ENCODE results near the gene GPD2.

Gene GPD2

DNA sequence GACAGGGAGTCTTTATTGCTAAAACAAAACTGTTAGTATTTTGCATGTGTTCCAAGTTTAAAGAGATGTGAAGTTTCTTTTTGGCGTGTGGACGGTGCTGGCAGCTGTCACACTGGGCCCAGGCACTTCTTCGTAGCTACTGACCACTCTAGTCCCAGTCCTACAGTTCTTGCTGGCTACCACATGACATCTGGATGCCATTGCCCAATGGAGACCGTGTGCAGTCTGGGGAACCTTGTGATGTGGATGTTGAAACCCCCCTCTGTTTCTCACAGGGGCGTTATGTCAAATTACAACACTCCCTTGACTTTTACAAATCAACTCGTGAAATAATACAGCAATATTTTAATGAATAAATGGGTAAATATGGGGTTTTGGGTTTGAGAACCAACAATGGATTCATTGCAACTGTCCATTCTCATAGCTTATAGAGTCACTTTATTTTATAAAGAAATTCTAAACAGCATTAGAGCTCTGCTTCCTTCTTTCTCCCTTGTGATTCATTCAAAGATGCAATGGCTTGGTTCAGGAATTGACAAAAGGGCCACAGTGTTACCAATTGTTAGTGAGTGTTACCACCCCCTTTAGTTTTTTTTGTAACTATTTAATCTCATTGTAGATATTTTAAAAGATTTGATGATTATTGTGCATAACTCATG, 1.2 kb downstream of the GPD2 start:
- no peak for DNase-seq

DNA sequence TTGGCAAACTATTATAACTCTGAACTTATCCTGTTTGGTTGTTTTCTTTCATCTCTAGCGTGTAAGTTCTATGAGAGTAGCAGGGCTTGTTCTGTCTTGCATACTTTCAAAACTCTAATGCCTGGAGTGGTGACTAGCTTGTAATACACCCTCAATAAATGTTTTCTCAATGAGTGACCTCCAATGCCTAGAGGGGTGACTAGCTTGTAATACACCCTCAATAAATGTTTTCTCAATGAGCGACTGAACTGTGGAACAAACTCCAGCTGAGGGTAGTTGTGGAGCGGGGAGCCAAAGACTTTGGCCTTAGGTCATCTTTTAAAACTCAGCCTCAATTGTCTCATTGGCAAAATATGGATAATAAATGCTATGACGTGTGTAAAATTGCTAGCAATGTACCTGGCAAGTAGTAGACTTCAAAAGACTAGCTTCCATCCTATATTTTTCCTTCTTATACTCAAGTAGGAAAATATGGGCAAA, 1.8 kb downstream of the GPD2 start:
- DNase-seq = no peak

DNA sequence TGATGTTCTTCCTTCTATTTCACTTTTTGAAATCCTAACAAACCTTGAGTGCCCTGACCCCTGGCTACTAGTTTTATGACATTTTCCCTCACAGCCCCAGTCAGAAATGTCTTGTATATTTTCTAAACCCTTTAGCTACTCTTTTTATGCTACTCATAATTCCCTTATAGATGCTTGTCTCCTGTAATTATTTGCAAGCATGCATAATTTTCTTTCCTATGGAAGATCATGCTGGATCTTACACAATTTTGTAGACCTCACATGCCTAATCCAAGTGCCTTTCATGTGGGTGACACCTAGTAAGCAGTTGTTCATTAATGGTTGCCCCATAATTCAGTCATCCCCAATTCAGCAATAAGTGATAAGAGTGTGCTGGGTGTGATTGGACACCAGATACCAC, 6.9 kb downstream of the GPD2 start:
- no peak for DNase-seq

DNA sequence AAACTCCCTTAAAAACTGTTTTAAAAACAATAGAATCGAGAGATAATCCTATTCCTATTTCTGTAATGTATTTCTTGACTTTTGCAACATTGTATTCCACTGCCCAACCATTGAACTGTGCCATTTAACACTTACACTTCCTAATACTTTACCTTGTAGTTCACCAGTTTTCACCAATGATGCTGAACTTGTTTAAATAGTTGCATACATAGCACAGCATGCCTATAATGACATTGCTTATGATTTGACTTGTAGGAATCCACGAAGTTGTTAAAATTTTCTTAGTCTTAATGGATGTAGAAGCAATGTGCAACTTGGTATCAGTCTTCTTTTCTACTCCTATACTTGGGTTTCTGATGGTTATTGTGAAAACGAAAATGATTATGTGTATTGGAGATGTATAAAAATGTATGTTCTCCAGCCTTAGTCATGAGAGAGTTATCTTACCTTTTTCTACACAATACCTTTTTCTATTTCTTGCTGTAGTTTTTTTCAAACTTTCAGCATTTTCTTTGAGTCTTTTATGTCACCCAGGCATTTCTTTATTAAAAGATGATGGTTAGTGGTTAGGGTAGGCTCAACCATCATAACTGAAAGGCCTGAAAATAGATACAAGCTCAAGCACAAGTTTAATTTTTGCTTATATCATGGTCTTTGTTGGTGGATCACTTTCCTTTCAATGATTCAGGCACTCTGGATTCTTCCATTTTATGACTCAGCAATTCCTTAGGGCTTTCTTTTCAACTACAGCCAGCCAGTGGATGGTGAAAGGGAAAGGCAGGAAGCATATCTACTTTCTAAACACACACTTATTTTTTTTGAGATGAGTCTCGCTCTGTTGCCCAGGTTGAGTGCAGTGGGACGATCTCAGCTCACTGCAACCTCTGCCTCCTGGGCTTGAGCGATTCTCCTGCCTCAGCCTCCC, 9.4 kb downstream of the GPD2 start:
- no peak for DNase-seq

DNA sequence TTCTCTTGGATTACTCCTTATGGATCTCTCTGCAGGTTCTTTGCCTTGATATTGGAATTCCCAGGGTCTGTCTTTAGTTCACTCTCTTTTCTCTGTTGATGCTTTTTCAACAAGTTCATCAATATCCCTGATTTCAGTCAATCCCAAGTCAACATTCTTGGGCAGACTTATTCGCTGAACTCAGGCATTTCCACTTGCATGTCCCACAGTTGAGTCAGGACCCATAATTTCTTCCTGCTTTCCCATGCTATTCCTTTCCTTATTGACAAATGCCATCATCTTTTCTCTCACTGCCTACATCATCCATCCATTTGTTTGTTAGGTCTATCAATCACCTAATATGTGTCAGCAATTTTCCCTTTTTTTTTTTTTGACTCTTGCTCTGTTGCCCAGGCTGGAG, 11.6 kb downstream of the GPD2 start:
- no peak for DNase-seq

DNA sequence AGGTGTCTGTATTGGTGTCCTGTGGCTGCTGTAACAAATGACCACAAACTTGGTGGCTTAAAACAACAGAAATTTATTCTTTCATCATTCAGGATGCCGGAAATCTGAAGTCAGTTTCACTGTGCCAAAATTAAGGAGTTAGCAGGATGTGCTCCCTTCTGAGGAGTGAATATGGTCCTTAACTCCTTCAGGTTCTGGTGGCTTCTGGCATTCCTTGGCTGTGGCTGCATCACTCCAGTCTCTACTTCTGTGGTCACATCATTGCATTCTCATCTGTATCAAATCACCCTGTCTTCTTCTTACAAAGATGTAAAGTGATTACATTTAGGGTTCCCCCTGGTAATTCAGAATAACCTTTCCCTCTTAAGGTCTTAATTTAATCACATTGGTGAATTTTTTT, 12.6 kb downstream of the GPD2 start:
- DNase-seq = no peak

DNA sequence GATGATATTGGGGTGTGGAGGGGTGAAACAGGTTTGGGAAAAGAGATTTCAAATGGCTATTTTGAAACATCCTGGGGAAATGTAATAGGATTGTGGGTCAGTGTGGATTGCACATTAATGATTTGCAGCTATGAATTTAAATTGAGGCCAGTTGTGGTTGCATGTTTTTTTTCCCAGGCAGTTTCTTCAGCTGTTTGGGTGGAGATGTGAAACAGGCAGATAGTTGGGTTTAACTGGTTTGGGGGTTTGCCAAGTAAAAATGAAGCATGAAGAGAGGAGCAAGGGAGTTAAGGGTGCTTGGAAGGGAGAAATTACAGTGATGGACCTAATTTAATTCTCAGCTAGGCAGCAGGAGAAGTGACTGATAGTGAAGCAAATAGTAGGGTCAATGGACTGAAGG, 16.8 kb downstream of the GPD2 start:
- DNase-seq = no peak

DNA sequence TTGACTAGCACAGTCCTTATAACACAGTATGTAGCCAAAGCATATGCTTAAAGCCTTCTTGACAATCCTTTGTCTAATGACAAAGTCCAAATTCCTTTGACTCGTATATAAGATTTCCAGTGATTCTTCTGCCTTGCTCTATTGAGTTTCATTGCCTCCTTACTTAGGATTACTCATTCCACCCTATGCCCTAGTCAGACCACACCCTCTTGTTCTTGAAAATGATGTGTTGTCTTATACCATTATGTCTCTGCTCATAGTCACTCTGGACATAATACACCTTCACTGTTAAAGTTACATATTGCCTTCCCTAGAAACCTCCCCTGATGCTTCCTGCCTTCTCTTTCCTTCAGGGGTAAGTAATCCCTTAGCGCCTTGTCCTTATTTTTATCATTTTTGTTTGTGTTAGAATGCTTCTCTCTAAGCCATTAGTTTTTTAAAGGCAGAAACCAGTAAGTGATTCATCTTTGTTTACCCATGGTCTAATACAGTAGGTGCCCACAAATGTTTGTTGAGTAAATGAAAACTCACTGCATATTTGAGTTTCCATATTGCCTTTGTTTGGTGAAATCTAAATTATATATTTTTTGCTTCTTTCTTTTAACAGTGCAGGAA, 19.3 kb downstream of the GPD2 start:
- DNase-seq = no peak

DNA sequence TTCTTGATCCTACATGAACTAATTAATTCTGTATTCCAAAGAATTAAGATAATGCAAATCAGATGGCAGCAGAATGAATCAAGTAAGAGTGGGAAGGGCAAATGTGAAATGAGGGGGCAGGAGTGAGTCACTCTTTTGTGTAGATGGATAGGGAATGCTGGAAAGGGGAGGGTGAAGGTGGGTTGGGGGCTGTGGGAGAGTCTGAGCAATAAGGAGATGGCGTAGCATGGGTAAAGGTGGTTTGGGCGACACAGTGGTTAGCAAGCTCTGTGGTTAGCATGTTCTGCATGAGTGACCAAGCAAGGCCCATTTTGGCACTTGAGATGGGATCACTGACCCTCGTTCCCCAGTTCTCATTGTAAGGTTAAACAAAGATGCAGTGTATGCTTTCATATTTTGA, 20.4 kb downstream of the GPD2 start:
- DNase-seq = no peak

DNA sequence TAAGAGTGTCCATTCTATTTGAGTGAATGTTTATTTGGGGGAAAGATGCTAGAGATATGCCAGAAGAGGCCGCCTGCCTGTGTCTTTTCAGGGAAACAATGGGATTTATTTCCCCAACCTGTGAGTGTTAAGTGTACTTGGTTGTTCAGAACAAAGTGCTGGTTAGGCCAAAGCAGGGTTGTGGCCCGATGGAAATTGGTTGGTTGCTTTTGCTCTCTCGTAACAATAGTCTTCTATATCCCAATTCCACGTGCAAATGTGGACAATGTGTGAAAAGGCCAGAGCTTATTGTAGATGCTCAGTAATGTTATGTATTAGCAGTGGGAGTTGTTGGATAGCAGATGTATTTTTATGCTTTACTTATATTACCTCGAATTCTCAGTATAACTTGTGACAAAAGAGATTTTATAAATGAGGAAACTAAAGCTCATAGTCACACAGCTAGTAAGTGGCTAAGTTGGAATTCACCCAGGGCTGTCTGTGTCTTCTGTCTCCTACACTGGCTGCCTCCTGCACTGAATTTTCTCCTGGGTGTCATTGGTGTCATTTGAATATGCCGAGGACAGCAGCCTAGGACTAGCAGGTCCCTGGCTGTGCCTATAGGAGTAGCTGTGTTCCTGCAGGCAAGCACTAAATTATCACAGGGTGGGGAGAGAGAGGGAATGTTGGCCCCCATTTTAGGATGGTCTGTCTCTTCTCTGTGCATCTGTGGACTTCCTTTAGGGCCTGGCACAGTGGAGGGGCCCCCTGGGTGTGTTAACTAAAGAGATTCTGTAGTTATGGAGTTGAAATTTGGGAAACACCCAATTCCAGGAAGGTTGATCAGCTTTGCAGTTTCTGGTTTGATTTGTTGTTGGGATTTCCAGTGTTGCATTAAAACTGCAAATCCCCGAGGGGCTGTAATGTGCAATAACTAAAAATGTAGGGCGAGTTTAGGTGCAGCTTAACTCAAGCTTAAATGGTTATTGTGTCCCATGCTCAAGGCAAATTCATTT, 21.6 kb downstream of the GPD2 start:
- DNase-seq = no peak

DNA sequence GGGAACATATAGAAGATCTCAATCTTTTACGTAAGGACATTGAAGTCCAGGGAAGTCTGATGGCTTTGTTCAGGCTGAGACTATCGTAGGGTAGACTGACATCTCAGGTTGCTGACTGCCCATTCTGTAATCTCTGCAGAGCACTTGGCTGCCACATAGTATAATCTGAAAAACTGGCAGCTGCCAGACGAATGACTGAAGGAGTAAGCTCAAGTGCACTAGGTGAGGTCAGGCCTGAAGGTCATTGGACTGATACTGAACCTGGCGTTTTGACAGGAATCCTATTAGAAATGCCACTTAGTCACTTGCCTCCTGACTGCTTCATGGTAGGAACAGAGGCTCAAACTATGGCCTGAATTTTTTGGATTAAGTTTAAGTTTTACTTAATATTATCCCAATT, 23.5 kb downstream of the GPD2 start:
- DNase-seq = no peak

DNA sequence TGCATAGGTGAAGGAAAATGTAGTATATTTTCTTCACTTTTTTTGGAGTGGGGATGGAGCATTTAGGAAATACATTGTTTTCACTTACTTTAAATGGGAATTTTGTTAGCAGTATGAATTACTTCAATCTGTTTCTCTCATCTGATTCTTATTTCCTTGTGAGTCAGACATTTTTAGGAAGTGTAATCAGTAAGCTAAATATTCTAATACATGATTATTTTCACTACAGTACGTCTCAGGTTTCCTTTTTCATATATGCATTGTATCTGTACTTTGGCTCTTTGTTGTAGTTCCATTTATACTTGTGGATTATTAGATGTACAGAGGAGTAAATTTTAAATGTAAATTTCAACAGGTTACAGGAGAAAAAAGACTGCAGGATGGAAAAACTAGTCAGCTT, 27.9 kb downstream of the GPD2 start:
- no peak for DNase-seq

DNA sequence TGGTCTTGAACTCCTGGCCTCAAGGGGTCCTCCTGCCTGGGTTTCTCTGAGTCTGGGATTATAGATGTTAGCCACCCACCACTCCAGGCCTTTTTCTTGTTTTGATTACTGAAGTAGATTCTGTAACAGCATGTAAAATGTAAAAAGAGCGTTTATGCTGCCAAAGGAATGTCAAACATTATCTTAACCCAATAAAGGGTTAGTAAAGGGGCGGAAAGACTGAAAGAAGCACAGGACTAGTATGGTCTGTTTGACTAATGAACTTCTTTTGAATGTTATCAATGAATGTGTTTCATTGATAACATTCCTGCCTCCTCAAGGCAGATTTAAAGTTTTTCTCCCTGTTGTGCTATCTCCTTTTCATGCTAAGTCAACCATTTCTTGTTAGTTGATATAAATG, 29.4 kb downstream of the GPD2 start:
- DNase-seq = no peak

DNA sequence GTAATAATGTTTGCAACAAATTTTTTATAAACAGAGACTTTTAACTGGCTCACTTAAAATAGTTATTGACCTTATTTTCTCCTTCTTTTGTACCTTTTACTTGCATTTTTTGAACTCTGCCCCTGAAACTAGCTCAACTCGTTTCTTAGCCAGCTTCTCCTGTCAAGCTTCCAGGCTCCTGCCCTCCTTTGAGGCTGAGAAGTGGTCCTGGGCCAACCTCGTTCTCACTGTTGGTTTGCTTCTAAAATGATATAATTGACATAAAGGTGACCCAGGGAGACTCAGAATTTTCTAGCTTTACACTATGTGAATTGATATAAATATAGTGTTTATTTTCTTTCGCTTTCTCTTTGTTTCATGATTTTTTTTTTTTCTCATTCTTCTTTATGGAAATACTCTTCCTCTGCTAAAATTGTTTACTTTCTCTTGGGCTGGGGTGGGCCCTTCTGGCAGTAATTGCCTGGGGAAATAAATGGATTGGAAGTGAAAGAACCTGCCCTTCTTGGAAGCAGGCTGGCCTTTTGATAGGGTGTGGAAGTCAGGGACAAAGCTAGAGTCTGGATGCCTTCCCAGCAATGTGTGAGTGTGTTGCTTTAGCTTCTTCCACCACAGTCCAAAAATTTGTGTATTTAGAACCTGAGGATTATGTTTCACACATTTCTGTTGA, 30.7 kb downstream of the GPD2 start:
- no peak for DNase-seq

DNA sequence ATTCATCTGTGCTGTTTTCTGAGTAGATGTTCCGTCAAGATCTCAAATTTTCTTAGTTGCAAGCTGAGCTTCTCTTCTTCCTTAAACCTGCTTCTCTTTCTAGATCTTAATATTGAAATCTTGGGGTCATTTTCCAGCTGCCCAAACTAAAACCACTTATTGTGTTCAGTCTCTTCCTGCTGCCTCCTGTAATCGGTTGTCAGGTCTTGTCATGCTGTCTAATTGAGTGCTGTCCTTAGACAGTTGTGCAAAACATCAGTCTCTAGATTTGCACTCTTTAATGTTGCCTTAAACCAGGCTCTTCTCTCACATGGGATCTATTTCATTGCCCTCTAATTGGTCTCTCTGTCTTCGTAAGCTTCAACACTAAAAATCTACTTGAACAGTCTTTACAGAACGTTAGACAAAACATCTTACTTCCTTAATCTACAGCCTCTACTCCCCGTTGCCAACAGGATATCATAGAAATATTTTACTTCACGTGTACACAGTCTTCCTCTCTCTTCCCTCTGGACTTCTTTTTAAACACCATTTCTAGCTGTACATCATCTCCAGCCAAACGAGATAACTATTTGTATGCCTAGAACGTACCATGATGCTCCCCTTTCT, 34.9 kb downstream of the GPD2 start:
- no peak for DNase-seq

DNA sequence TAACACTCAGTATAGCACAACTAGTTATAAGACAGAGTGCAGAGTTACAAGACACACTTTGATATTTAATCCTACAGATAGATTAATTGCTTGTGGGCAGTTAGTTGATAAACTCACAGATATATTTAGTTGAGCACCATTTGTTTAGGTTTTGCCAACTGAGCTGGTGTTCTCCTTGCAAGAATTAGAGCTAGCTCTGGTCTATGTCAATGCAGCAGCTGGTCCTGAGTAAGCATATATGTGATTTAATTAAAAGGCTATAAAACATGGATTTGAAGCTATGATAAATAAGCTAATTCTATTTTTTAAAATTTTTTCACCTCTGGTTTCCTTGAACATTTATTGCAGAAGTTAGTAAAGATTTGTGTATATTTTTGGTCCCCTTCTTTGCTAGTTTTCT, 35.6 kb downstream of the GPD2 start:
- DNase-seq = no peak

DNA sequence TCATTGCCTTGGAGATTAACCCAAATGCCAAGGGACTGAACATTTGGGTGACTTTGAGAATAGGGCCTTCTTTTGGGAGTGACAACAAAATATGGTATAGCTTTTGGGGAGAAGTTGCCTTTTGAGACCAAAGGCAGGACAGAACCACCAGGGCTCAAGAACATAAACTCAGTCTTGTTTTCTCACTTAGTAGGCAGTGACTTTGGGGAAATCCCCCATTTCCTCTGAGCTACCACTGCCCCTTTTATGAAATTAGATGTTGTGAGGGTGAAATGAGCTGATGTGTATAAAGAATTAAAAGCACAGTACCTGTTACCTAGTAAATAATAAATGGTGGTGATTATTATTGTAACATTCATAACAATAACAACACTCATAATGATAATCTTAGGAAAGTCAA, 36.5 kb downstream of the GPD2 start:
- no peak for DNase-seq

DNA sequence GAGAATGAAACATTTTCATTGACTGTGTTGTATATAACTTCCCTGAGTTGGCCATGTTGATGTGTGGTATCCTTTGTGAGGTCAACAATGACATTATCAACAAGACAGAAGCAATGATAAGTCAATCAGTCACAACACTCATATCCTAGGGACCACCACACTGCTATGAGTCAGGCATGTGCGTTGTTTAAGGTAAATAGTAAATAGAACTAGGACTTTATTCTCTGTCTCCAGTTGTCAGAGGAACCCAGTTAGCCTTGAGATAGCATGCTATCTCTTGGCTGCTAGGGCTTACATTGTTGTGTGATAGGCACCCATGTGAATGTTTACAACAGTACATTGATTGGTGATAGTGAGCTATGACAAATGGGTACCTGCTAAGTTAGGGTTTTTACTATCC, 37.3 kb downstream of the GPD2 start:
- DNase-seq = no peak

DNA sequence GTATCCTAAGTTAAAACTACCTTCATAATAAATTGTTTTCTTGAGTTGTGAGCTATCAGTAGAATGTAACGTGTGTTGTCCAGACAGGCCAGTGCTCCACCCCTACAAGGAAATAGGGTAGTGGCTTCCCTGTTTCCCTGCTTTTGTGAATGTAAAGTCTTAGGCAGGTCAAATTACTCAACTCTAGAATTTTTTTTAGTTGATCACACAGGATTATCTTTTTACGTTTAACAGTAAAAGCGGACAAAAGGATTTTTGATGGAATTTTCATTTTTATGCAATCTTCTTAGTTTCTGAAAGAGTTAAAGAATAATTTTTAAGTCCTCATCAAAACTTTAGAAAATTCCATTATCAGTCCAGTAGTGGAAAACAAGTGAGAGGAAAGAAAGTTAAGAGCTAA, 38.2 kb downstream of the GPD2 start:
- DNase-seq = no peak

DNA sequence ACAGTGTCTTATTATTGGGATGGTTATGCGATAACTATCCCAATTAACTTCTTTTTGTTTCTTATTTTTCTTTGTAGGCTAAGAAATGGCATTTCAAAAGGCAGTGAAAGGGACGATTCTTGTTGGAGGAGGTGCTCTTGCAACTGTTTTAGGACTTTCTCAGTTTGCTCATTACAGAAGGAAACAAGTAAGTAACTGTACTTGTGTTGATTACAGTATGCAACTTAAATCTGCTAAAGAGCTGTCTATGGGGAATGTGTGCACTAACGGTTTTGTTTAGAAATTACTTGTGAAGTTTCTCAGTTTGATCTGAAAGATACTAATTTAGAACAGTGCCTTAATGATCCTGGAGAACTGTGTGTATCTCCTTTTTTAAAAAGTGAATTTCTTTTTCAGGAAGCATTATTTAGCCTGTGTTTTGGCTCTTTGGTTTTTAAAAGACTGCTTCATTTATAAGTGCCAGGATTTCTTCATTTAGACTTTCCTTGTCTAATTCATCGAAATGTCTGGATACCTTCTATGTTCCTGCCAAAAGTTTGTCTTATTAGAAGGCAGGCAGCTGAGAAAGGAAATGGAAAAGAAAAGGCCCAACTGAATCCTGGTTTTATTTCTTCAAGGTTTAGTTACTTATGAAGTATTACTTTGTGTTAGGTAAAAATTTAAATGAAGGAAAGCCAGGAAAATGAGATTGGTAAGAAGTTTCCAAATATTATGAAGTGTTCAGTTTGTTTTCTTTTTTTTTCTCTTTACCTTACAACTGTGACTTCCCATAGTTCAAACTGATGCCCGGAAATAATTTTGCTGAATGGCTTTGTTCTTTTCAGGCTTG, 40.1 kb downstream of the GPD2 start:
- no peak for DNase-seq

DNA sequence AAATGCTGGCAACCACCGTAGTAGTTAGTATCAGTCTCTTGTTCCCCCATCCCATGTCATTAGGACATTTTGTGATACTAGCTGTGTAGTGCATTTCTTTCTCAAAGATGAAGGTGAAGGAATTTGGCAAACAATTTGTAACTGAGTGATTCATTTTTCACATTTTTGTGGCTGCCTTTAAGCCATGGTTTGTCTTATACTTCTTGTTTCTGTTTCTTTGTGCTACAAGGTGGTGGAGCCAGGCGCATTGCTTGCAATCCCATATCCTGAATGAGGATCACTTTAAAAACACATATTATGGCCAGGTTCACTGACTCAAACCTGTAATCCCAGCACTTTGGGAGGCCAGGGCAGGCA, 40.6 kb downstream of the GPD2 start:
- DNase-seq = no peak

Measured in stimulated activated CD4-positive, alpha-beta T cell treated with anti-CD3 and anti-CD28 coated beads, Interleukin-1b, Interleukin-23, amount 100 ng/mL, for 48 hours (primary cell).